ENCODE results near the gene FRMD5.

DNA sequence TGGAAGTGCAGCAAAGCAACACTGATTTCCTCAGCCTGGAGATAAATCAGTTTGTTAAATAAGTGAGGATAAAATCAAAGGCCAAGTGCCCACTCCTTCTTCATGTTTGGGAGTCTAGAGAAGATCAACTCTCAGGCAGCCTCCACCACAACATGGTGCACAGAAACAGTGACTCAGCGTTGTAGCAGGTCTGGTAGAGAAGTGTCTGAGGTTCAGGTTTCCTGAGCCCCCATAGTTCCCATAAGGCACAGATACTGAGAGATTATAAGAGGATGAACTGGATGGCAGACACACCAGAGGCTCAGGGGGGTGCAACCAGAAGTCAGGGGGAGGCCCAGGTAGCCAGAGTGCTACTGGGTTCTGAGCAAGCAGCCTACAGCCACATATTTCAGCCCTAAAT is 166.7 kb downstream of the FRMD5 start:
- no peak for TF ChIP-seq EZH2 (IDR thresholded peaks at IDR 0.05)
- TF ChIP-seq ELF1 (IDR thresholded peaks at IDR 0.05; ENCODE audit: borderline replicate concordance, low read depth): no peak
- TF ChIP-seq, protein P1, sequence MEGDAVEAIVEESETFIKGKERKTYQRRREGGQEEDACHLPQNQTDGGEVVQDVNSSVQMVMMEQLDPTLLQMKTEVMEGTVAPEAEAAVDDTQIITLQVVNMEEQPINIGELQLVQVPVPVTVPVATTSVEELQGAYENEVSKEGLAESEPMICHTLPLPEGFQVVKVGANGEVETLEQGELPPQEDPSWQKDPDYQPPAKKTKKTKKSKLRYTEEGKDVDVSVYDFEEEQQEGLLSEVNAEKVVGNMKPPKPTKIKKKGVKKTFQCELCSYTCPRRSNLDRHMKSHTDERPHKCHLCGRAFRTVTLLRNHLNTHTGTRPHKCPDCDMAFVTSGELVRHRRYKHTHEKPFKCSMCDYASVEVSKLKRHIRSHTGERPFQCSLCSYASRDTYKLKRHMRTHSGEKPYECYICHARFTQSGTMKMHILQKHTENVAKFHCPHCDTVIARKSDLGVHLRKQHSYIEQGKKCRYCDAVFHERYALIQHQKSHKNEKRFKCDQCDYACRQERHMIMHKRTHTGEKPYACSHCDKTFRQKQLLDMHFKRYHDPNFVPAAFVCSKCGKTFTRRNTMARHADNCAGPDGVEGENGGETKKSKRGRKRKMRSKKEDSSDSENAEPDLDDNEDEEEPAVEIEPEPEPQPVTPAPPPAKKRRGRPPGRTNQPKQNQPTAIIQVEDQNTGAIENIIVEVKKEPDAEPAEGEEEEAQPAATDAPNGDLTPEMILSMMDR (IDR thresholded peaks at IDR 0.05 in 2 of 3, conservative IDR thresholded peaks at IDR 0.05 in 1 of 3; ENCODE audit: borderline replicate concordance in 1 of 3, insufficient read depth in 1 of 3, low read depth in 2 of 3, low read length in 2 of 3): no peak
- no peak for TF ChIP-seq POLR2AphosphoS5 (IDR thresholded peaks at IDR 0.05; ENCODE audit: low read depth, low read length)
- TF ChIP-seq, protein P2, sequence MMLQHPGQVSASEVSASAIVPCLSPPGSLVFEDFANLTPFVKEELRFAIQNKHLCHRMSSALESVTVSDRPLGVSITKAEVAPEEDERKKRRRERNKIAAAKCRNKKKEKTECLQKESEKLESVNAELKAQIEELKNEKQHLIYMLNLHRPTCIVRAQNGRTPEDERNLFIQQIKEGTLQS (IDR thresholded peaks at IDR 0.05): no peak
- TF ChIP-seq ZFX (IDR thresholded peaks at IDR 0.05): no peak
- TF ChIP-seq CEBPB (IDR thresholded peaks at IDR 0.05; ENCODE audit: low read depth): no peak
- TF ChIP-seq, protein P3, sequence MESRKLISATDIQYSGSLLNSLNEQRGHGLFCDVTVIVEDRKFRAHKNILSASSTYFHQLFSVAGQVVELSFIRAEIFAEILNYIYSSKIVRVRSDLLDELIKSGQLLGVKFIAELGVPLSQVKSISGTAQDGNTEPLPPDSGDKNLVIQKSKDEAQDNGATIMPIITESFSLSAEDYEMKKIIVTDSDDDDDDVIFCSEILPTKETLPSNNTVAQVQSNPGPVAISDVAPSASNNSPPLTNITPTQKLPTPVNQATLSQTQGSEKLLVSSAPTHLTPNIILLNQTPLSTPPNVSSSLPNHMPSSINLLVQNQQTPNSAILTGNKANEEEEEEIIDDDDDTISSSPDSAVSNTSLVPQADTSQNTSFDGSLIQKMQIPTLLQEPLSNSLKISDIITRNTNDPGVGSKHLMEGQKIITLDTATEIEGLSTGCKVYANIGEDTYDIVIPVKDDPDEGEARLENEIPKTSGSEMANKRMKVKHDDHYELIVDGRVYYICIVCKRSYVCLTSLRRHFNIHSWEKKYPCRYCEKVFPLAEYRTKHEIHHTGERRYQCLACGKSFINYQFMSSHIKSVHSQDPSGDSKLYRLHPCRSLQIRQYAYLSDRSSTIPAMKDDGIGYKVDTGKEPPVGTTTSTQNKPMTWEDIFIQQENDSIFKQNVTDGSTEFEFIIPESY (IDR thresholded peaks at IDR 0.05; ENCODE audit: extremely low read depth, insufficient replicate concordance, low read length): no peak
- no peak for TF ChIP-seq YY1 (IDR thresholded peaks at IDR 0.05; ENCODE audit: extremely low read depth, insufficient replicate concordance, low read depth, low read length)
- TF ChIP-seq CBX3 (IDR thresholded peaks at IDR 0.05; ENCODE audit: low read depth): no peak
